Measurements from ENCODE around the gene MRGPRG.

MRGPRG gene

GRCh38 chr11:3193373-3194015 lies 25.1 kb downstream of the MRGPRG start:
- no peak for DNase-seq

- no peak for DNase-seq
Measured at GRCh38 chr11:3192511-3193372, 25.9 kb downstream of the MRGPRG start.

DNA sequence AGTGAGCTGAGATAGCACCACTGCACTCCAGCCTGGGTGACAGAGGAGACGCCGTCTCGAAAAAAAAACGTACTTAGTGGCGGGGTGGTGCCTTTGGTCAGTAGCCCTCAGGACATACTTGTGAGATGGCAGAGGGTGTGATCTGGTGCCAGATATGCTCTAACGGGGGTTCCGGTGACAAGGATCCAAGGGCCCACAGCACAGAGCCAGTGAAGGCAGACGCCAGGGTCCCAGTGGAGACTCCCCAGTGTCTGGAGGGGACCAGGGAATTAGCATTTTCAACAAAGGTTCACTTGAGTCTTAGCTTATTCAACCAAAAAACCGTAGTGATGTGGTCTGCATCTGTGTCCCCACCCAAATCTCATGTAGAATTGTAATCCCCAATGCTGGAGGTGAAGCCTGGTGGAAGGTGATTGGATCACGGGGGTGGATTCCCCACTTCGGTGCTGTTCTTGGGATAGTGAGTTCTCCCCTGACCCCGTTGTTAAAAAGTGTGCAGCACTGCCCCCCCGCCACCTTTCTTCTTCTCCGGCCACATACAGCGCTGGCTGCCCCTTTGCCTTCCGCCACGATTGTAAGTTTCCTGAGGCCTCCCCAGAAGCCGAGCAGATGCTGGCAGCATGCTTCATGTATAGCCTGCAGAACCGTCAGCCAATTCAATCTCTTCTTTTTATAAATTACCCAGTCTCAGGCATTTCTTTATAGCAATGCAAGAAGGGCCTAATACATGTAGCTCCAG lies 26.9 kb downstream of the MRGPRG start:
- DNase-seq = no peak

- no peak for DNase-seq
Measured at GRCh38 chr11:3190600-3190999, 28.0 kb downstream of the MRGPRG start.

- no peak for DNase-seq
Measured at GRCh38 chr11:3189886-3190583, 28.6 kb downstream of the MRGPRG start.

DNA sequence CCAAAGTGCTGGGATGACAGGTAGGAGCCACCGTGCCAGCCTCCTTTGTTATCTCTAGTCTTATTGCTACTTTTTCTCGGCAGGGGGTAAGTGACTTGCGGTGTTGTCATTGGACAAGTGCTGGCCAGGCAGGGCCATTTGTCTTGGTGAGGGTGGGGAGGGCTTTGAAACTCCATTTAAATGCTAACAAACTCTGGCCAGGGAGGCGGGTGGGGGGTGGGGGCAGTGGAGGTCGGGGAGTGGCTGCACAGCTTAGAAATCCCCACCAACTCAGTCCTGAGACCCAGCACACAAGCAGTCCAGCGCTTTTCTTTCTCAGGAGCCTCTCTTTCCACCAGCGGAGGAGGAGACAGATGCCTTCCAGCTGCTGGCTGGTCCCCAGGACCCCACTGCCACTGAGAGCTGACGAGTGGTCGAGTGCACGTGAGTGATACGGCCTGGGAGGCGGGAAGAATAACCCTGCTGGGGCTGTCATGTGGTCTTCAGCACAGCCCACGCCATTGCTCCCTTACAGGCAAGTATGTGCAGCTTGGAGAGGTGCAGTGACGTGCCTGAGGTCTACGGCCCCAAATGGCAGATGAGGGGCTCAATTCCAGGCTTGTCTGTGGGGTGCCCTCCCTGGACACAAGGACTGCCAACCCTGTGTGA lies 29.3 kb downstream of the MRGPRG start:
- DNase-seq = no peak

DNA sequence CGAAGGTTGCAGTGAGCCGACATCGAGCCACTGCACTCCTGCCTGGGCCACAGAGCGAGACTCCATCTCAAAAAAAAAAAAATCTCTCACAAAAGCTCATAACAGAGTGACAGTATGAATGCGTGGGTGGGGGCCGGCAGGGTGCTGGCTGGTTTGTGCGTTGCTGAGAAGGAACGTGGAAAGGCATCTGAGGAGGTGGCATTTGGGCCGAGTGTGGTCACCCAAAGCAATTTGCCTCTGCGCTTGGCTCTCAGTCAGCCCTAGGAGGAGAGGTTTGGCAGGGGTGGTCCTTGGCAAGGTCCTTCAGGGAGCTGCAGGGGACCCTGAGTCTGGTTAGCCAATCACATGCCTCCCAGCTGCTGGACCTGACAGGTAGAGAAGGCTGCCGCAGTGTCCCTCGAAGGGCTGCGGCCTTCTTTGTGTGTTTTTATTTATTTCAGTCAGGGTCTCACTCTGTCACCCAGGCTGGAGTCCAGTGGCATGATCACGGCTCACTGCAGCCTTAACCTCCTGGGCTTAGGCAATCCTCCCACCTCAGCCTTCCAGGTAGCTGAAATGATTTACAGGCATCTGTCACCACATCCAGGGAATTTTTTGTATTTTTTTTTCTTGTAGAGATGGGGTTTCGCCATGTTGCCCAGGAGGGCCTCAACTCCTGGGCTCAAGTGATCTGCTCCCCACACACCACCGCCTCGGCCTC lies 30.0 kb downstream of the MRGPRG start:
- no peak for DNase-seq

DNA sequence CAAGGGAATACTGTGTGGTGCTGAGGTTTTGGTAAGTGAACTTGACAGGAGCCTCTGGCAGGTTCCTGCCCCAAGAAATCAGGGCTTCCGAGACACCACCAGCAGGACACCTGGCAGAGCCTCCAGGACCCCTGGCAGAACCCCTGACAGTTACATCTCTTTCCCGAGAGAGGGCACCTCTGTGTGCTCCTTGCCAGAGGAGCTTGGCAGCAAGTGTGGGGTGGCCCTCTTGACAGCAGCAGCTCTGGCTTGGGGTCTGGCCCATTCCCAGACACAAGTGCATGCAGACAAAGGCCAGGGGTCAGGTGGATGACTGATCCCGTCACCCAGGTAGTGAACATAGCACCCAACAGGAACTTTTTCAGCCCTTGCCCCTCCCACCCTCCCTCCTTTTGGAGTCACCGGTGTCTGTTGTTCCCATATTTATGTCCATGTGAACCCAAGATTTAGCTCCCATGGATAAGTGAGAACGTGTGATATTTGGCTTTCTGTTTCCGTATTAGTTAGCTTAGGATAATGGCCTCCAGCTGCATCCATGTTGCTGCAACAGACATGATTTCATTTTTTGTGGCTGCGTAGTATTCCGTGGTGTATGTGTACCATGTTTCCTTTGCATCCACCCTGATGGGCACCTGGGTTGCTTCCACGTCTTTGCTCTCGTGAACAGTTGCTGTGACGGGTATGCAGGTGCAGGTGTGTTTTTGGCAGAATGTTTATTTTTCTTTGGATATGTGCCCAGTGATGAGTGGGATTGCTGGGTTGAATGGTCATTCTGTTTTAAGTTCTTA lies 32.3 kb downstream of the MRGPRG start:
- no peak for DNase-seq

GRCh38 chr11:3184732-3185347 lies 33.8 kb downstream of the MRGPRG start:
- no peak for DNase-seq

GRCh38 chr11:3183523-3183922 lies 35.1 kb downstream of the MRGPRG start:
- DNase-seq = no peak

- DNase-seq = no peak
Measured at GRCh38 chr11:3182462-3182852, 36.2 kb downstream of the MRGPRG start.

GRCh38 chr11:3181725-3182461 lies 36.7 kb downstream of the MRGPRG start:
- DNase-seq = no peak

- no peak for DNase-seq
Measured at GRCh38 chr11:3180869-3181268, 37.7 kb downstream of the MRGPRG start.

- no peak for DNase-seq
Measured at GRCh38 chr11:3178349-3178748, 40.3 kb downstream of the MRGPRG start.

DNA sequence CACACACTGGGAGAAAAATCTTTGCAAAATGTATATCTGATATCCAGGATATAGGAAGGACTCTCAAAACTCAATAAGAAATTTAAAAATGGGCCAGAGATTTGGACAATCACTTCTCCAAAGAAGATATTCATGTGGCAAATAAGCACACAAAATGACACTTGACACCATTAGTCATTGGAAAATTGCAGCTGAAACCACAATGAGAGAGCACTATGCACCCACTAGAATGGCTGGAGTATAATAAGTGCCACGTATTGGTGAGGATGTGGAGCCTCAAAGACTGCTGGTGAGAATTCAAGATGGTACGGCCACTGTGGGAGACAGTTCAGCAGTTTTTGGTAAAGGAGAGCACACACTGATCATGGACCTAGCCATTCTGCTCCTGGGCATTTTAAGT lies 40.7 kb downstream of the MRGPRG start:
- DNase-seq = no peak

- no peak for DNase-seq
Measured at GRCh38 chr11:3176487-3176886, 42.1 kb downstream of the MRGPRG start.

GRCh38 chr11:3175194-3175593 lies 43.4 kb downstream of the MRGPRG start:
- DNase-seq = no peak

DNA sequence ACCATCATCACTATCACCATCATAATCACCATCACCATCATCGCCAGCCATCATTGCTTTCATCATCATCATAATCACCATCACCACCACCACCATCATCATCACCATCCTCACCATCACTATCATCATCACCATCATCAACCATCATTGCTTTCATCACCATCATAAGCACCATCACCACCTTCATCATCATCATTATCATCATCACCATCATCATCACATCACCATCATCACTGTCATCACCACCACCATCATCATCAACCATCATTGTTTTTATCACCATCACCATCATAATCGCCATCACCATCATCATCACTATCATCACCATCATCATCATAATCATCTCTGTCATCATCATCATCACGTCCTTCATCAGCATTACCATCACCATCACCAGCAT lies 44.2 kb downstream of the MRGPRG start:
- no peak for DNase-seq

GRCh38 chr11:3173795-3174194 lies 44.8 kb downstream of the MRGPRG start:
- no peak for DNase-seq

All from activated CD4-positive, CD25-positive, alpha-beta regulatory T cell (primary cell).